CD4-positive, alpha-beta T cell treated with Interleukin-17A for 4 hours (primary cell): ENCODE results near the gene NAGLU.

Experiments
- DNase-seq: peaks from one replicate; pipeline ENCODE4 v3.0.0-alpha.2; 2020; ENCODE audit warnings: mixed read lengths

Gene NAGLU

GRCh38 chr17:42565523-42566214 is 29.6 kb downstream of the NAGLU start:
- no peak for DNase-seq

GRCh38 chr17:42566215-42566882 is 30.3 kb downstream of the NAGLU start:
- DNase-seq: no peak

- peak; percentile 94 for DNase-seq
Observed at GRCh38 chr17:42566883-42567573, 31.0 kb downstream of the NAGLU start, which contains the start of gene MLX. MLX (plus strand) TSS chr17:42567100; CDS start chr17:42567125, 25 bp downstream.

- DNase-seq: no peak
Observed at GRCh38 chr17:42568341-42569111, 32.5 kb downstream of the NAGLU start.

GRCh38 chr17:42571435-42572225 is 35.6 kb downstream of the NAGLU start:
- DNase-seq: no peak

GRCh38 chr17:42573095-42573494 is 37.1 kb downstream of the NAGLU start:
- DNase-seq: no peak

- no peak for DNase-seq
Observed at GRCh38 chr17:42574463-42574862, 38.4 kb downstream of the NAGLU start.

GRCh38 chr17:42577140-42577531 is 41.1 kb downstream of the NAGLU start:
- DNase-seq: no peak

- peak; percentile 93 for DNase-seq
Observed at GRCh38 chr17:42577532-42578281, 41.7 kb downstream of the NAGLU start, which contains the start of gene PSMC3IP. PSMC3IP (minus strand) TSS chr17:42577729; CDS start chr17:42577686, 43 bp downstream.

- DNase-seq: peak; percentile 73
Observed at GRCh38 chr17:42578282-42578869, 42.3 kb downstream of the NAGLU start.

GRCh38 chr17:42579794-42580551 is 43.9 kb downstream of the NAGLU start:
- no peak for DNase-seq

- DNase-seq: no peak
Observed at GRCh38 chr17:42581744-42582270, 45.8 kb downstream of the NAGLU start.

- DNase-seq: no peak
Observed at GRCh38 chr17:42584880-42585279, 48.8 kb downstream of the NAGLU start.

- DNase-seq: no peak
Observed at GRCh38 chr17:42585353-42585752, 49.3 kb downstream of the NAGLU start.

GRCh38 chr17:42586514-42587230 is 50.6 kb downstream of the NAGLU start:
- no peak for DNase-seq

GRCh38 chr17:42590886-42591285 is 54.8 kb downstream of the NAGLU start:
- DNase-seq: no peak

GRCh38 chr17:42591411-42591810 is 55.4 kb downstream of the NAGLU start:
- no peak for DNase-seq
